Measurements from ENCODE around the gene SERINC4. TPM values are rescaled to one million over a fixed set of nuclear protein-coding genes. Genes with fewer than 3 reads are reported as not detected.

The SERINC4 gene
- polyA plus RNA-seq, 1 of the 3 experiments (the other 2 are of a cell fraction): 0.05 TPM

DNA sequence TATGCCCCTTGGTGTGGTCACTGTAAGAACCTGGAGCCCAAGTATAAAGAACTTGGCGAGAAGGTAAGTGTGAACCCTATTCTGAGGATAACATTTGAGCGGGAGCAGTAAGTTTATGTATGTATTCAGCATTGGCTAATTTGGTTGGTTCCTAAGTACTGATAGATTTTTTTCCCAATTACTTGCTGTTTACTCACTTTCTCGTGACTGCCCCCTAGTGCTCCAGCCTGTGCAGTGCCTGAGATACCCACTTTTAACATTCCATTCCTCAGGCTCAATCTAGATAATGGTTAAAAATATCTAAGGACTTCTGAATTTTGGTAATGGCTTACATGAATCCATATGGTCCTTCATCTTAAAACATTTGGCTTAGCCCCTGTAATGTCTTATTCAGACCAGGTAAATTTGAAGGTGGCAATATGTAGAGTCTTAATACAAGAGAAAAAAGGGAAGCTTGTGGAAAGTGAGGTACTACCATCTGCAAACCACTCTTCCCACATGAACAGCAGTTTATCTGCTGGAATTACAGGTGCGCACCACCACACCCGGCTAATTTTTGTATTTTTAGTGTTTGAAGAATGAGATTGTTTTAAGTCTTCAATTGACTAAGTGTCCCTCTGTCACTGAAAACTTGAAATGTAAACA lies 30.3 kb downstream of the SERINC4 start (continued):
- TF ChIP-seq, protein P1, sequence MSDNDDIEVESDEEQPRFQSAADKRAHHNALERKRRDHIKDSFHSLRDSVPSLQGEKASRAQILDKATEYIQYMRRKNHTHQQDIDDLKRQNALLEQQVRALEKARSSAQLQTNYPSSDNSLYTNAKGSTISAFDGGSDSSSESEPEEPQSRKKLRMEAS (IDR thresholded peaks at IDR 0.05; ENCODE audit: low read depth): no peak
- TF ChIP-seq YY1 (IDR thresholded peaks at IDR 0.05; ENCODE audit: low read depth) (no peak), EZH2phosphoT487 (IDR thresholded peaks at IDR 0.05; ENCODE audit: borderline replicate concordance, low read depth) (no peak)
- TF ChIP-seq, protein P2, sequence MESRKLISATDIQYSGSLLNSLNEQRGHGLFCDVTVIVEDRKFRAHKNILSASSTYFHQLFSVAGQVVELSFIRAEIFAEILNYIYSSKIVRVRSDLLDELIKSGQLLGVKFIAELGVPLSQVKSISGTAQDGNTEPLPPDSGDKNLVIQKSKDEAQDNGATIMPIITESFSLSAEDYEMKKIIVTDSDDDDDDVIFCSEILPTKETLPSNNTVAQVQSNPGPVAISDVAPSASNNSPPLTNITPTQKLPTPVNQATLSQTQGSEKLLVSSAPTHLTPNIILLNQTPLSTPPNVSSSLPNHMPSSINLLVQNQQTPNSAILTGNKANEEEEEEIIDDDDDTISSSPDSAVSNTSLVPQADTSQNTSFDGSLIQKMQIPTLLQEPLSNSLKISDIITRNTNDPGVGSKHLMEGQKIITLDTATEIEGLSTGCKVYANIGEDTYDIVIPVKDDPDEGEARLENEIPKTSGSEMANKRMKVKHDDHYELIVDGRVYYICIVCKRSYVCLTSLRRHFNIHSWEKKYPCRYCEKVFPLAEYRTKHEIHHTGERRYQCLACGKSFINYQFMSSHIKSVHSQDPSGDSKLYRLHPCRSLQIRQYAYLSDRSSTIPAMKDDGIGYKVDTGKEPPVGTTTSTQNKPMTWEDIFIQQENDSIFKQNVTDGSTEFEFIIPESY (IDR thresholded peaks at IDR 0.05; ENCODE audit: borderline replicate concordance, low read depth): no peak
- TF ChIP-seq, protein P3, sequence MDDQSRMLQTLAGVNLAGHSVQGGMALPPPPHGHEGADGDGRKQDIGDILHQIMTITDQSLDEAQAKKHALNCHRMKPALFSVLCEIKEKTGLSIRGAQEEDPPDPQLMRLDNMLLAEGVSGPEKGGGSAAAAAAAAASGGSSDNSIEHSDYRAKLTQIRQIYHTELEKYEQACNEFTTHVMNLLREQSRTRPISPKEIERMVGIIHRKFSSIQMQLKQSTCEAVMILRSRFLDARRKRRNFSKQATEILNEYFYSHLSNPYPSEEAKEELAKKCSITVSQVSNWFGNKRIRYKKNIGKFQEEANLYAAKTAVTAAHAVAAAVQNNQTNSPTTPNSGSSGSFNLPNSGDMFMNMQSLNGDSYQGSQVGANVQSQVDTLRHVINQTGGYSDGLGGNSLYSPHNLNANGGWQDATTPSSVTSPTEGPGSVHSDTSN (IDR thresholded peaks at IDR 0.05): no peak
- TF ChIP-seq, protein P4, sequence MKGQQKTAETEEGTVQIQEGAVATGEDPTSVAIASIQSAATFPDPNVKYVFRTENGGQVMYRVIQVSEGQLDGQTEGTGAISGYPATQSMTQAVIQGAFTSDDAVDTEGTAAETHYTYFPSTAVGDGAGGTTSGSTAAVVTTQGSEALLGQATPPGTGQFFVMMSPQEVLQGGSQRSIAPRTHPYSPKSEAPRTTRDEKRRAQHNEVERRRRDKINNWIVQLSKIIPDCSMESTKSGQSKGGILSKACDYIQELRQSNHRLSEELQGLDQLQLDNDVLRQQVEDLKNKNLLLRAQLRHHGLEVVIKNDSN (IDR thresholded peaks at IDR 0.05; ENCODE audit: borderline replicate concordance, low read depth): no peak

DNA sequence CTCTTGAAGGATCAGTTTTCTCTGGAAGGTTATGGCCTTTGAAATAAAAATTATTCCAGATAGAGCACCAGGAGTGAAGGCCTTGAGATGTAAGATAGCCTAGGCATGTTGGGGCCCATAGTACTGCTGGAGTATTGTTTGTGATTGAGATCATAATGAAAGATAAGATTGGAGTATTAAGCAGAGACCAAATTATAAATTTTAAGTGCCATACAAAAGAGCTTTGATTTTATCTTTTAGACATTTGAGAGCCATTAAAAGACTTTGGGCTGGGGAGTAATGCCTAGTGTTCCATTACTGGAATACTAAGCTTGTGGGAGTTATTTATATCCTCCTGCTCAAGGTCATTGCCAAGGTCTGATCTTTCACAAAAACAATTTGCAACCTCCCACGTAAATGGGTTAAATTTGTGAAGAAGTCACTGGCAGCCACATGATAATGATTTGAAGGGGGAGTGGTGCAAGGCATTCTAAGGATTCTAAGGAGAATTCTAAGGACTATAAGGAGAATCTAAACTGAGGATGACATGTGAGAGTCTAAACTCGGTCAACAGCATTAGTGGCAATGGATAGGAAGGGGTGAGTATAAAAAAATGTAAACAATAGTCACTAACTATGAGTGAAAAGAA lies 36.1 kb downstream of the SERINC4 start:
- Histone ChIP-seq H2AFZ (ENCODE audit: low read depth) (no peak overlapping the region), H3K79me2 (ENCODE audit: insufficient read depth) (peaks cover 9% of the 10 kb centered on the region), H3F3A (replicated peaks; ENCODE audit: insufficient read depth) (peaks cover 25% of the 10 kb centered on the region), H3K27me3 (ENCODE audit: insufficient read depth) (no peaks in the 10 kb centered on the region), H3K4me2 (no peak overlapping the region), H3K4me1 (ENCODE audit: control insufficient read depth in 1 of 2, insufficient read depth in 2 of 2, low read depth in 1 of 2, low read length in 1 of 2) (no peaks in the 10 kb centered on the region), H4K20me1 (ENCODE audit: insufficient read depth) (no peaks in the 10 kb centered on the region; the same call in 1 of the 2 replicates), H3K9ac (no peak overlapping the region), H3K36me3 (replicated peaks in 1 of 2; ENCODE audit: control insufficient read depth in 1 of 2, insufficient read depth in 2 of 2, low read length in 1 of 2) (peaks cover 59 to 87% of the 10 kb centered on the region in 2 experiments), H3K9me2 (no peaks in the 10 kb centered on the region), H3K27ac (ENCODE audit: low read depth in 2 of 2, low read length in 1 of 2) (peak overlapping the region; percentile 54 to 72), H3K4me3 (ENCODE audit: low read depth in 2 of 2, low read length in 1 of 2) (no peak overlapping the region), H3K9me3 (no peaks in the 10 kb centered on the region)
- 53% methylated on average over 2 of the region's 2 CpGs for whole genome bisulfite sequencing (ENCODE audit: low lambda C conversion rate)
- POLR2A ChIA-PET: interaction anchor here (0.5 kb wide), 1 partner anchor 8 kb away, joined by 4 read pairs; no protein-coding TSS in a partner anchor
- peak; percentile 53 for DNase-seq
- CTCF ChIA-PET: interaction anchor here (1.0 to 1.6 kb wide), 2 partner anchors 9 to 14 kb away, joined by 3 to 5 read pairs; partner anchors contain the start of gene ELL3
- TF ChIP-seq FOSL2 (IDR thresholded peaks at IDR 0.05; ENCODE audit: borderline replicate concordance, low read depth) (no peak), FOXJ3 (CRISPR knock-in tag; IDR thresholded peaks at IDR 0.05) (no peak), RXRA (IDR thresholded peaks at IDR 0.05; ENCODE audit: borderline replicate concordance, low read depth) (no peak), NRF1 (IDR thresholded peaks at IDR 0.05; ENCODE audit: low read depth, low read length) (no peak), JUND (IDR thresholded peaks at IDR 0.05) (no peak), RCOR1 (IDR thresholded peaks at IDR 0.05; ENCODE audit: low read length) (no peak), TEAD4 (IDR thresholded peaks at IDR 0.05; ENCODE audit: borderline replicate concordance, insufficient read depth) (0 out of 2 replicates have a peak, but pooled peaks have one; percentile 20), CHD2 (IDR thresholded peaks at IDR 0.05; ENCODE audit: low read length, partially characterized antibody) (no peak), EP300 (IDR thresholded peaks at IDR 0.05; ENCODE audit: borderline replicate concordance in 1 of 2, low read depth in 1 of 2, low read length in 1 of 2) (peak; percentile 49 to 51; a peak in 3 of 4 replicates), MXI1 (IDR thresholded peaks at IDR 0.05; ENCODE audit: low read depth, low read length) (peak; percentile 28; the same call in 1 of the 2 replicates), TCF12 (IDR thresholded peaks at IDR 0.05) (peak; percentile 39; the same call in 1 of the 2 replicates)
- TF ChIP-seq, protein P5, sequence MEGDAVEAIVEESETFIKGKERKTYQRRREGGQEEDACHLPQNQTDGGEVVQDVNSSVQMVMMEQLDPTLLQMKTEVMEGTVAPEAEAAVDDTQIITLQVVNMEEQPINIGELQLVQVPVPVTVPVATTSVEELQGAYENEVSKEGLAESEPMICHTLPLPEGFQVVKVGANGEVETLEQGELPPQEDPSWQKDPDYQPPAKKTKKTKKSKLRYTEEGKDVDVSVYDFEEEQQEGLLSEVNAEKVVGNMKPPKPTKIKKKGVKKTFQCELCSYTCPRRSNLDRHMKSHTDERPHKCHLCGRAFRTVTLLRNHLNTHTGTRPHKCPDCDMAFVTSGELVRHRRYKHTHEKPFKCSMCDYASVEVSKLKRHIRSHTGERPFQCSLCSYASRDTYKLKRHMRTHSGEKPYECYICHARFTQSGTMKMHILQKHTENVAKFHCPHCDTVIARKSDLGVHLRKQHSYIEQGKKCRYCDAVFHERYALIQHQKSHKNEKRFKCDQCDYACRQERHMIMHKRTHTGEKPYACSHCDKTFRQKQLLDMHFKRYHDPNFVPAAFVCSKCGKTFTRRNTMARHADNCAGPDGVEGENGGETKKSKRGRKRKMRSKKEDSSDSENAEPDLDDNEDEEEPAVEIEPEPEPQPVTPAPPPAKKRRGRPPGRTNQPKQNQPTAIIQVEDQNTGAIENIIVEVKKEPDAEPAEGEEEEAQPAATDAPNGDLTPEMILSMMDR (IDR thresholded peaks at IDR 0.05): no peak
- TF ChIP-seq, protein P1 (IDR thresholded peaks at IDR 0.05; ENCODE audit: low read depth): no peak
- TF ChIP-seq, protein P6, sequence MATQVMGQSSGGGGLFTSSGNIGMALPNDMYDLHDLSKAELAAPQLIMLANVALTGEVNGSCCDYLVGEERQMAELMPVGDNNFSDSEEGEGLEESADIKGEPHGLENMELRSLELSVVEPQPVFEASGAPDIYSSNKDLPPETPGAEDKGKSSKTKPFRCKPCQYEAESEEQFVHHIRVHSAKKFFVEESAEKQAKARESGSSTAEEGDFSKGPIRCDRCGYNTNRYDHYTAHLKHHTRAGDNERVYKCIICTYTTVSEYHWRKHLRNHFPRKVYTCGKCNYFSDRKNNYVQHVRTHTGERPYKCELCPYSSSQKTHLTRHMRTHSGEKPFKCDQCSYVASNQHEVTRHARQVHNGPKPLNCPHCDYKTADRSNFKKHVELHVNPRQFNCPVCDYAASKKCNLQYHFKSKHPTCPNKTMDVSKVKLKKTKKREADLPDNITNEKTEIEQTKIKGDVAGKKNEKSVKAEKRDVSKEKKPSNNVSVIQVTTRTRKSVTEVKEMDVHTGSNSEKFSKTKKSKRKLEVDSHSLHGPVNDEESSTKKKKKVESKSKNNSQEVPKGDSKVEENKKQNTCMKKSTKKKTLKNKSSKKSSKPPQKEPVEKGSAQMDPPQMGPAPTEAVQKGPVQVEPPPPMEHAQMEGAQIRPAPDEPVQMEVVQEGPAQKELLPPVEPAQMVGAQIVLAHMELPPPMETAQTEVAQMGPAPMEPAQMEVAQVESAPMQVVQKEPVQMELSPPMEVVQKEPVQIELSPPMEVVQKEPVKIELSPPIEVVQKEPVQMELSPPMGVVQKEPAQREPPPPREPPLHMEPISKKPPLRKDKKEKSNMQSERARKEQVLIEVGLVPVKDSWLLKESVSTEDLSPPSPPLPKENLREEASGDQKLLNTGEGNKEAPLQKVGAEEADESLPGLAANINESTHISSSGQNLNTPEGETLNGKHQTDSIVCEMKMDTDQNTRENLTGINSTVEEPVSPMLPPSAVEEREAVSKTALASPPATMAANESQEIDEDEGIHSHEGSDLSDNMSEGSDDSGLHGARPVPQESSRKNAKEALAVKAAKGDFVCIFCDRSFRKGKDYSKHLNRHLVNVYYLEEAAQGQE (IDR thresholded peaks at IDR 0.05; ENCODE audit: low read depth, low read length): no peak
